ENCODE measurements around the gene BCR.
A peak's percentile ranks its signal among the peaks of the same experiment; 100 is the strongest.

The BCR gene

DNA sequence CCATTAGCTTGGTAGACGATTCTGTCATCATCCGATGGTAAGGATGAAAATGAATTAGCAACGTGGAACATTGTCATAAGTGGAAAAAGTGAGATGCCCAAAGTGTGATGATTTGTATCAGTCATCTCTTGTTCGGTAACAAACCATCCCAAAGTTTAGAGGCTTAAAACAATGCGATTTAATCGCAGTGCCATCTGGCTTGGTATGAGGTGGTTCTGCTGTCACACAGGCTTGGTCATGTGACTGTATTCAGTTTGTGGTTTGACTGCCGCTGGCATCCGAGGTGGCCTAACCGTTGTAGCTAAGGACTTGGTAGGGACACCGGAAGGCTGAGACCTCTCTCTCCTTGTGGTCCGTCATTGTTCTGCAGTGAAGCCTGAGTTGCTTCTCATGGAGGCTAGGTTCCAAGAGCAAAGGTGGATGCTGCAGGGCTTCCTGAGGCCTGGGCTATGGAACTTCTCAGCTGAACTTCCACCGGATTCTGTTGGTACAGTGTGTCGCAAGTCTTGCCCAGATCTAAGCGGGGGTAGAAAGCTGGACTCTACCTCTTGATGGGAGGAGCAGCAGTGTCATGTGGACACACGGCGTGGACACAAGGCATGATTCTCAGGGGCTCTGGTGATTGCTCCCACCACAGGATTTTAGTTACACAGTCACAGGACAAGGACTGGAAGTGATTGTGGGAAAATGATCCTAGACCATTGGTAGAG lies 36.3 kb downstream of the BCR start:
- DNase-seq, result no peak

DNA sequence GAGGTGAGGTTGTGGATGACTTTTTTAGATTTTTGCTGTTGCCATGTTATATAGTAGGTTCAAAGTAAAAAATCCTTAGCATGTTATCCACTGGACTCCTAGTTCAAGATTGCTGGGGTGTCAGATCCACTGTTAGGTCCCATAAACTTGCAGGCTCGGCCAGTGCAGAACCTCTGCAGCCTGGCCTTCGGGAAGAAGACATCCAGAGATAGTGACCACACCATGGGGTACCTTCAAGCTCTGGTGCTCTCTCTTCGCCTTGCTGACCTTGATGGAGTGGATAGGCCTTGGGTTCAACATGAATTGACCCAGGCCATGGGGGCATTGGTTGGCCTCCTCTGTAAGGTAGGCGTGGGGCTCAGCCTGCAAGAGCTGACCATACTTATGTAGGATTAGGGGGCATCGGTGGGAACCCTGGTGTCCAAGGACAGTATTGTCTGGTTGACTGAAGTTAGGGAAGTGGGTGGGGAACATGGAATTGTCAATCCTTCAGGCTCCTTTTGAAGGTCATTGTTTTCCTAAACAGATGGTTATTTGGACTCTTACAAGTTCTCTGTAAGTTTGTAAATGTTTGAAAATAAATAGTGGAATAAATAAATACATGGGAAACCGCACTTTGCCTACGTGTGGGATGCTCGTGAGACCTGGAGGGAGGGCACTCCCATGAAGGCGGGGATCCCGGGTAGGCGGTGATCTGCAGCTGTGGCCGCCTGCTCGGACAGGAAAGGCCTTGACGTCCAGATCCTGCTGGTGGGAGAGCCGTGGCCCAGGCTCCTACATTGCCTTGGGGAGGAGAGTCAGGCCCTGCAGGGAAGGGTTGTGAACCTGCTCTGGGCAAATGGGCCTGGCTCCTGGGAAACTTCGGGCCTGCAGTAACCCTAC lies 37.1 kb downstream of the BCR start:
- DNase-seq, result no peak

DNA sequence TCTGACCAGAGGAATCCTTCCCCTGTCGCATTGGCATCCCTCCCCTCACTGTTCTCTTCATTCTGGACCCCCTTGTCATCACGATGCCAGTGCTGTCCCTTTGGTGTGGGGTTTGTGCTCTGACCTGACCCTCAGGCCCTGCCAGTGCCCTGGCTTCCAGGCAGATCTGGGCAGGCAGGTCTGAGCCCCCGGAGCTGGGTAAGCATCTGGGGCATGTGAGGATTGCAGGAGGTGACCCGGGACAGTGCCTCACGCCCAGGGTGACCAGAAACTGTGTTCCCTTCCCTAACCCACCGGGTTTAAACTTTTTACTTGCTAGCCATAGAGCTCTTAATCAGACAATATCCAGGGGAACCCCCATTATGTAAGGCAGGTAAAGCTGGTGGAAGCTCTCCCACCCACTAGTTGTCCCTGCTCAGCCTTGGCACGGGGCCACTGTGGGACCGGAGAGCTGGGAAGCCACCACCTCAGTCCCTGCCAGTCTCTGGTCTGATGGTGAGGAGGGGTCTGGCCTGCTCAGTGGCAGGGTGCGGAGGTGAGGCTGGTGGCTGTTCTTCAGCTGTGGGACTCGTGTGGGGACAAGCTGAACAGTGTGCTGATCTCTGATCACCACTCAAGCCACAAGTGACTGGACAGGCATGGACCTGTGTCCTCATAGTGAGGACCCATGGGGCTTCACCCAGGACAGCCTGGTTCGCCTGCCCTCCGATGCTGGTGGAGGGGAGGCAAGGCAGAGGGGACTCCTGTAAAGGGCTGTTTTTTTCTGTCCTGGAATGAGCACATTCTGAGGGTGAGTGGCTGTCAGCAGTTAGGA lies 38.0 kb downstream of the BCR start:
- peak; percentile 35 for DNase-seq

DNA sequence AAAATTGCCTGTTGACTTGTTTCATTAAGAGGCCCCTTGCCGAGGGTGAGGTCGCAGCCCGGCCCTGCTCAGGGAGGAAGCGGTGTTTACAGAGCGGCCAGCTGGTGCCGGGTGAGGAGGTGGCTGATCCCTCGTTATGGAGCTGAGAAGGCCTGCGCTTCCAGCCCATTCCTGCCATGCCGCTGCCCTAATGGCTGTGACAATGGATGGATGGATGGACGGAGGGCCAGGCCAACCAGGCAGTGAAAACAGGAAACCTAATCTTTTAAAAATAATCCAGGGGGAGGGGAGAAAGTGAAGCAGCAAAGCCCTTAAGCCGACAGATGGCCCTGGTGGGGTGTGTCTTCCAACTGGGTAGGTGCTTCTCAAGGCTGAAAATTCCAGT lies 38.5 kb downstream of the BCR start:
- peak; percentile 68 for DNase-seq

DNA sequence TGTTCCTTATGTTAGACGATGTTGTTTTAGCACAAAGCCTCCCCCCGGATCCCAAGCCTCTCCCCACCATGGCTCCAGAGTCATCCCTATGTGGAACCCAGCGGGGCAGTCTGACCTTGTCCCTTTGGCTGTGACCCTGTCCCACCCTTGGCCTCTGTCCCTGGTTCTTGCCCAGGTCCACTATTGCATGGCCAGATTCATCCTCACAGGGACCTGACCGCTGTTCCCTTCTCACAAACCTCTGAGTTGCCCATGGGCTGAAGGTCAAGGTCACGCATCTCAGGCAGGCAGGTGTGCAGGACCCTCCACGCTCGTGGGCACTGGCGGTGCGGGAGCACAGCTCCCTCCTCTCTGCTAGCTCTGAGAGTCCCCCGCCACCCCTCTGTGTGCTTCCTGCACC lies 39.0 kb downstream of the BCR start:
- DNase-seq, result no peak

DNA sequence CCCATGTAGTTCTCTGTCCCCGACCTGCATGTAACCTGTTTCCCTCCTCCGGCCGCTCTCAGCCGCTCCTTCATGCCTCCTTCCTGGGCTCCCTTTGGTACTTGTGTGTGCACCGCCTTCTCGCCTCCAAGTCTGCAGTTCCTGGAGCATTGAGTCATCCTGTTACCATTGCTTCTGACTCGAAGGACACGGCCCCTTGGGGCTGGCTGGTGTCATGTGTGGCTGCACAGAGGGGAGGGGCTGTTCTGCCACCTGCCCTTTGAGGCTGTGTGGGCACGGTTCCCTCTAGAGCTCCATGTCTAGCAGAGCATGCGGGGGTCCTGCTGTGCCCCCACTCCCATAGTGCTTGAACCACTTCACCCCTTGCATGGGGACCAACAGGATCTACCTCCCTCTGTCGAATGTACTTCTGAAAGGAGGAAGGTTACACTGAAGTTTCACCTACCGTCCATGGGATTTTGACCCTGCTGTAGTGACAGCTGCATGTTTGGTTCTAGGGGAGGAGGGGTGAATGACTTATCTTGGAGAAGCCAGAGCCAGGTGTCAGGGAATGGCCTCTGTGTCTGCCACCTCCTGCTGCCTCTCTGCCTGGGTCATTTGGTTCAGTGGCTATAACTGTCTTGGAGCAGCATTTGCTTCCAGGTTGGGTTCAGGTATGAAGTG lies 39.6 kb downstream of the BCR start:
- DNase-seq, result no peak

DNA sequence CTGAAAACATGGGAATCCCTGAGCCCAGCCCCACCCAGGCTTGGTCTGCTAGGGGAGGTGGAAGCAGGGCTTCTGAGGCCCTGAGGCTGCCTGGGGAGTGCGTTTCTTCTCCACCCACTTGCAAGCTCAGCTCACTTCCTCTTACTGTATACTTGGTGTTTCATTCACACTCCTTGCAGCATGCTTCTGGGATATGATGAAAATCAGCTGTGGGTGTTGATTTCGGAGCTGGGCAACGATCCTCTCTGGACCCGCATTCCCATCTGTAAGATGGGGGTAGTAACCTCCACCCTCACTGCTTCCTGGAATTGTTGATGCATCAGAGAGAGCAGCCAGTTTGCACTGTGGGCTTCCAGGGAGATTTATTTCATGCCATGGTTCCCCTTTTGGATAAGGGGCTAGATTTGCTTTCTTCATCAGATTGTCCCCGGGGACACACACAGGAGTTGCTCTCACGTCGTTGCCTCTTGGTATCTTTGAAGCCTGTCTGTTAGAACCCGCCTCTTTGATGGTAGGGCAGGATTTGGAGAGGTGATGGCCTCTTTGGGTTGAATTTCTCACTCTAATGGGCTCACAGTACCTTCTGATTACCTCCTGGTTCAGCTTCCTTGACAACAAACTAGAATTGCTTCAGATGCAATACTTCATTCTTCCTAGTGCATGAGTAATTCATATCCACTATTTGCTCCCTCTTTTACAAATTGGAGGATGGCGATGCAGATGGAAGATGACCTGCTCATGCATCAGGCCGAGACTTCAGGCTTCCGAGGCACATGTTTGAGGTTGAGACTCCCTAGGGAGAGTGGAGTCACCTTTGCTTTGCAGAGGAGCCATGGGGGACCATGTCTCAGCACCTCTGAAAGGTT lies 40.4 kb downstream of the BCR start:
- no peak for DNase-seq

DNA sequence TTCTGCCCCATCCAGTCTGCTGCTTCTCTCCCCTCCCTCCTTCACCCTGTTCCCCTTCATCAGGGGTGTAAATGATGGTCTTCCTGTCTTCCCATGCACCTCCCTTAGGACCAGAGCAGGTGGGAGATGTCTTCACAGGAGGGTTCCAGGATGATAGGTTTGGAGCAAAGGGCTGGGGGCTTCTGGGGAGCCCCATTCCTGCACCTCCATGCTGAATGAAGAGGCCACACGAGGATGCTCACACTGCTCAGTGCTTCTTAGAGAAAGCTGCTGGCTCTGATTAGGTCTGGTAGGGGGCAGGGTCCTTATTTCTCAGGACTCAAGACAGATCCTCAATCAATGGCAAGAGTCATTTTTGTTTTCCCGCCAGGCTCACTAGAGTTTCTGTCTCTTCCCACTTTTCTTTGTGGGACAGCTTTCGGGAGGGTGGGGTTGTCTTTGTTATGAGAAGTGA lies 41.1 kb downstream of the BCR start:
- DNase-seq, result no peak

DNA sequence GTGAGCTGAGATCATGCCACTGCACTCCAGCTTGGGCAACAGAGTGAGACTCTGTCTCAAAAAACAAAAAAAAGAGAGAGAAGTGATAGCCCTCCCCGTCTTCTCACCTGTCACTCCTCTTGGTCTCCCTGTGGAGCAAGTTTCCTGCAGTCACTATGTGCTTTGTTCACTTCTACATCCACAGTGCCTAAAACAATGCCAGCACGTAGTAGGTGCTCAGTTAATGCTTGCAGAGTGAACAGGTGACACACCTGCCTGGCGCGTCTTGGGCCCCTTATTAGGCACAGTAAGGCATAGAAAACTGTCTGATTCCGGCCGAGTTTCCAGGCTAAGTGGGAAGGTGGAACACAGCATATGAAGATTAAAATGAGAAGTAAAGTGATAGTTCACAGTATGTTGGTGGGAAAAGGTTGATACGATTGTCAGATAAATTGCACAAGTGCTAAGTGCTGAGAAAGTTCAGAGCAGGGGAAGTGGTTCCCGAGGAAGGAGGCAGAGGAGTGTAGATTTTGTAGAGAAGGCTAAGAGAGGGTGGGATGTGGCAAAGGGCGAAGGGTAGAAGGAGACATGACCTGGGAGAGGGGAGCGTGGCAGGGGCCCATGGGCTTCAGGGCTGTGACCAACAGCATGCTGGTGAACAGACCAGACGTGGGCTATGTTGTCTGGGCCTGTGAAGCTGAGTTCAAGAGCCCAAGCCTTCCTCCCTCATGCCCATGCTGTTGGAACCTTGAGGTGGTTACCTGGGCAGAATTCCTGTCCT lies 41.9 kb downstream of the BCR start:
- DNase-seq, result no peak

DNA sequence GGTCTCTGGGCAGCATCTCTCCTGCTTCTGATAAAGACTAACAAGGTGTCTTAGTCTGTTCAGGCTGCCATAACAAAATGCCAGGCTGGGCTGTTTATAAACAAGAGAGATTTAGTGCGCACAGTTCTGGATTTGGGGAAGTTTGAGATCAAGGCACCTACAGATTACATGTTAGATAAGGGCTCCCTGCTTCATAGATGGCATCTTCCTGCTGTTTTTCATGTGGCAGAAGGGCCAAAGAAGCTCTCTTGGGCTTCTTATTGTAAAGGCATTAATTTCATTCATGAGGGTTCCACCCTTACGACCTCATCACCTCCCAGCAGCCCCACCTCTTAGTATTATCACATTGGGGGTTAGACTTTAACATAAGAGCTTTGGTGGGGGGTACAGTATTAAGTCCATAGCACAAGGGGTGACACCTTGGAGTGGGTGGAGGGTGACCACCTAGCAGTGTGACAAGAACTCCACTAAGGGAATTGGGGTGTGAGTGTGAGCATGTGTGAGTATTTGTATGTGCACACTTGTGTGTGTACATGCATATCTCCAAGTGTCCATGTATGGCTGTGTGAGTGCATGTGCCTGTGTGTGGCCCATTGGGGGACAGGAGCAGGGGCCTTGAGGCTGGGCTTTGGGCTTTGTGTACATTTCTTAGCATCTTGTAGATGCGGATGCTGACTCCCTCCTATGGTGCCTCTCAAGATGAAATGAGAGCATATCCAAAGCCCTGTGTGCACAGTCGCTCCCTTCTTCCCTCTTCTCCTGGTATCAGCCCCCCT lies 42.7 kb downstream of the BCR start:
- DNase-seq, result no peak

DNA sequence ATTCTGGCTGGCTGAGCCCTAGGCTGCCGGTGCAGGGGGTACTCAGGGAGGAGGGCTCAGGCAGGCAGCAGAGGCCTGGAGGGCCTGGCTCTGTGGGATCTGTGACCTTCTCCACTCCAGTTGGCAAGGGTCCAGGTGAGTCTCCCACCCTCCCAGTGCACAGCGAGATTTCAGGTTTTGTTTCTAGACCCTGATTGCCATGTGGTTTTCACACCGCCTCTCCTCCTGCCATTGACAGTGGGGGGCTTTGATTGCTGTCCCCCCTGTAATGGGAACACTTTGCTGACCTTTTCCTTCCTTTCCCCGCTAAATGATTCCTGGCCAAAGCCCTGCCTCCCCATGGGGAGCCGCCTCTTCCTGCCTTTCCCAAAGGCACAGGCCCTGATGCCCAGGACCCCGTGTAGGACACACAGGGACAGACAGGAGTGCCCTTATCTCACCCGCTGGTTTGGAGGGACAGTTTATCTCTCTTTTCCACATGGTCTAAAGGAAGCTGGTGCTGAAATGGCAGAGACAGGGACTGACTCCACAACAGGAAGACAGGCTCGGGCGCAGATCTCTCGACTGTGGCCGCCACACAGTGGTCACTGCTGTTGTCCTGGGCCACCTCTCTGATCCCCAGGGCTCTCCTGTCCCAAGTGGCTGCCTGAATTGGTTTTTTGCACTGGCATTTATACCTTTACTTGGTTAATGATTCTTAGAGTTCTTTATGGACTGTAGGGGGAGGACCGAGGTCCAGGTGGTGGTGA lies 43.4 kb downstream of the BCR start:
- DNase-seq, result no peak

DNA sequence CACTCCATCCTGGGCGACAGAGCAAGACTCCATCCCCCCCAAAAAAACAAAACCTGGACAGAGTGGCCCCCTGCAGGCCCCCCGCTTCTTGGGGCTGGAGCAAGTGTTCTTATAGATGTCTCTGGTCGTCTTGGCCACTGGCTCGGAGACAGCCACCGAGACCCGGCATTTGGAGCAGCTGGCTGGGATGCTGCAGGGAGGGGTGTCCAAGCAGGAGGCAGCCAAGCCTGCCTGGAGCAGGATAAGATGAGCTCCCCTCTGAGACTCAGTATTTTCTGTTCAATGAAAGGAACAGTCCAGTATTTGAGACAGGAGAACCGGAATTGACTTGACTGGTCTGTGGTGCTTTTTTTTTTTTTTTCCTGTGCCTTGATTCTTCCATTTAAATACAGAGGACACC lies 44.5 kb downstream of the BCR start:
- no peak for DNase-seq

DNA sequence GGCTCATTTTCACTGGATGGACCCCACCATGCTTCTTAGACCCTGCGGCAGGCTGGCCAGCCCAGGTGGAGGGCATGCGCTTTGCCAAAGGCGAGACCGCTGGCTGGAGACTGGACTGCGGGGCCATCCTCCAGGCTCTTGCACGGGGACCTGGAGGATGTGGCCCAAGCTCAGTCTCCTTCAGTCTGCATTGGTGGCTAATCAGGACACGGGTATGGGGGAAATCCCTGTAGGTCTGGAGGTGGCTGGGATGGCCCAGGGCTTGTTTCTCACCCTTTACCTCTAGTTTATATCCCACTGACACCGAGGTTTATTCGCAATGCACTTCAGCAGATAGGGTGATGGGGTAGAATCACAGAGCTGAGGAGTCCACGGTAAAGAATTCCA lies 45.0 kb downstream of the BCR start:
- no peak for DNase-seq

DNA sequence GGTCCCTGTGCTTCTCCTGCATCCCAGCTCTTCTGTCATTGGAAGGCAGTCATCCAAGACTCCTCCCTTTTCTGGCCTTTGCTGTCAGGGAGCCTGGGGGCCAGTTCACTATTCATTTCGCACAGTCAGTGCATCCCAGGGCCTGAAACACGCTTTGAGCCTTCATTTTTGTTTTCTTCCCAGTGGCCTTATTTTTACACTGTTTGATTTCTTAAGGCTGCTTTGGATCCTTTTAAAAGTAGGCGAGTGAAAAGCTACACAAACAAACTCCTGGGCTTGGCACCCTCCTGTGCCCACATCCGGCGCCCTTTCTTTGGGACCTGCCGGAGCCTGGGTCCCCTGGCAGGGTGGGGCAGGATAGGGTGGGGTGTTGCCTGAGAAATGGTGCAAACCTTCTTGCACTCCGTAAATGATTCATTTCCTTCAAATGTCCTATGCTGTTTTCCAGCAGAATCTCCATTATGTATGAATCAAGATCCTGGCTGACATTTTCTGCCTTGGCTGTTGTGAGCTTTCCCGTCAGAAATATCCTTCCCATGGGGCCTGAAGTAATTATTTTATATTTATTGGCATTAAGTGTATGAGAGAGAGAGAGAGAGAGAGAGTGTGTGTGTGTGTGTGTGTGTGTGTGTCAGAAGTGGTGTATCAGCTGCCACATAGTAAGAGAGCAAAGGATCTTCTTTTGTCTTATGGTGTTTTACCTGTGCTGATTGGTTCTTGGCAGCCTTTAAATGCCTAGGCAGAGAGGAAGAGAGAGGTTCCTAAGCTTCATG lies 45.6 kb downstream of the BCR start:
- DNase-seq, result no peak

DNA sequence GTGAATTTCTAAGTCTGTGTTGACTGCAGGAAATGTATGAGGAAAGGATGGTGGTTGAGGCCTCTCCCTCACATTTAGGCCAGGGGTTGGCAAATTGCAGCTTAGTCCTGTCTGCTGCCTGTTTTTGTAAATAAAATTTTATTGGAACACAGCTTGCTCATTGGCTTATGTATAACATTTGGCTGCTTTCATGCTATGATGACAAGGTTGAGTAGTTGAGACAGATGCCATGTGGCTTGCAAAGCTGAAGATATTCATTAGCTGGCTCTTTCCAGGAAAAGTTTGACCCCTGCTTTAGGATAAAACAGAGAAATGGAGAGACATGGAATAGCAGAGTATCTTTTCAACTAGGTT lies 46.2 kb downstream of the BCR start:
- DNase-seq, result no peak

DNA sequence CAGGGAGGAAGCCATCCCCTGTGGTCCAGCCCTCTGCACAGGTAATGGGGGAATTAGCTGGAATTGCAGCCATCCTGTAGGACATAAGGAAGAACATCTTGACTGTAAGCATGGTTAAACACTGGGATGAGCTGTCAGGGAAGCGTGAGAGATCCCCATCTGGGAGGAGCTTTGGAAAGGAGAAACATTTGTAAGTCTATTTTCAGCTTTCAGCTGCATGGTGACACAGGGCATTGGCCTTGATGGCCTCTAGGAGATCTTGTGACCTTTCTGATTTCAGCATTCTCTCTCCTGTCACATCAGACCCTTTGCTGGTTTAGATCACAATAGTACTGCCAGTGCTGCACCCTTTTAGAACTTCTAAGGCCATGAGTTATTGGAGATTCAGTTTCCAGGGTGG lies 47.1 kb downstream of the BCR start:
- DNase-seq, result no peak

DNA sequence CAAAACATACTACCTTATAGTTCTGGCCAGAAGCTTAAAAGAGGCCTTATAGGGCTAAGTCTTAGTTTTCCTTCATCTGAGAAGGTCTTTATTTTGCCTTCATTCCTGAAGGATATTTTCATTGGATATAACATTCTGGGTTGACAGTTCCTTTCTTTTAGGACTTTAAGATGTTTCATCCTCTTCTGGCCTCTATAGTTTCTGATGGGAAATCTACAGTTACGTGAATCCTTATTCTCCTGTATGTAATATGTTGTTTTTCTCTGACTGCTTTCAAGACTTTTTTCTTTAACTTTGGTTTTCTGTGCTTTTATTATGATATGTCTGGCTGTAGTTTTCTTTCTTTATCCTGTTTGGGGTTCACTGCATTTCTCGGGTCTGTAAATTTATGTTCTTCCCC lies 48.2 kb downstream of the BCR start:
- no peak for DNase-seq

DNA sequence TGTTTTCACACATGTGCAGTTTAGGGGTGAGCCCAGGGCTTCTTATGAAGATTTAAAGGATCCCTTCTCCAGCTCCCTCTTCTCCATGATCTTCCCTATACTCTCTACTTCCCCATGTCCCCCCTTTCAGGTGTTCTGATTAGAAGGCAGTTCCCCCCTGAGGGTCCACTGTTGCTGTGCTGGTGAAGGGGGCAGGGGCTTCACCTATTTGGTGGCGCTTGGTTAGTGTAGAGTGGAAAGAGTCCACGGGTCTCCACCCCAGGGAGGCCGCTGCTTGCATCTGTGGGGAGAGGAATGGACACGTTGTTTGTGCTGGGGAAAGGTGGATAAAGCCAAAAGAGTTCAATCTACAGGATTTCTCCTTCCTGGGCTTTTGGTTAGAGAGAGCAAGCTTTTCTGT lies 49.3 kb downstream of the BCR start:
- no peak for DNase-seq

Measured in right kidney (tissue), 1 donor.